ENCODE results near the gene SLC16A12.

SLC16A12 gene

DNA sequence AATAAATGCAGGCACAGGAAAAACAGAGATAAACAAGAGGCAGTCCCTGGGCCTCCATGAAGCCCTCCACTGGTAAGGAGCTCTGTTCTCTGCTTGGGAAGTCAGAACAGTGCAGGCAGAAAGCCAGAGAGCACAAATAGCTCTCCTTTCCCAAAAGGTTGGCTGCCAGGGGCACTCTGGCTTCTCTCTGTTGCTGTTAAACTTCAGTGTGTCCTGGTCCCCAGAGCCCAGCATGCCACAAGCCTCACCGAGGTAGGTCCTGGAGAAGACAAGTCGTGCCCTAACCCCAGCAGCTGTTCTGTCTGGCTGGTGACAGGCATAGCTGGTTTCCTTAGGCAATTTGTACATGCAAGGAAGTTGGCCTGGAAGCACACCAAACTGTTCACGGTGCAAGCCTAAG is 17.3 kb downstream of the SLC16A12 start:
- Histone ChIP-seq H3K4me3 (ENCODE audit: low read depth, low read length) (no peak overlapping the region), H3K36me3 (ENCODE audit: control insufficient read depth in 2 of 2, insufficient read depth in 1 of 2, low read length in 2 of 2) (no peaks in the 10 kb centered on the region), H3K27ac (ENCODE audit: extremely low read depth, low read depth, low read length) (no peak overlapping the region), H3K9me3 (ENCODE audit: control insufficient read depth, insufficient read depth, low read depth, low read length) (no peaks in the 10 kb centered on the region), H3K4me1 (ENCODE audit: control insufficient read depth, insufficient read depth, low read length) (peaks cover 3% of the 10 kb centered on the region; the same call in 1 of the 2 replicates)
- CTCF ChIA-PET, result interaction anchor here (0.6 kb wide), 1 partner anchor 10 kb away, joined by 7 read pairs; no protein-coding TSS in a partner anchor
- POLR2A ChIA-PET, result no interaction called here
- no peak for TF ChIP-seq PRDM1 (tag by site-specific recombination; IDR thresholded peaks at IDR 0.05)
- no peak for TF ChIP-seq ZNF341 (tag by site-specific recombination; IDR thresholded peaks at IDR 0.05; ENCODE audit: low read depth)
- no peak for TF ChIP-seq ZNF394 (tag by site-specific recombination; IDR thresholded peaks at IDR 0.05; ENCODE audit: borderline replicate concordance)
- no peak for TF ChIP-seq ZNF600 (tag by site-specific recombination; IDR thresholded peaks at IDR 0.05)
- TF ChIP-seq ZNF133 (tag by site-specific recombination; IDR thresholded peaks at IDR 0.05), result no peak
- TF ChIP-seq, protein P1, sequence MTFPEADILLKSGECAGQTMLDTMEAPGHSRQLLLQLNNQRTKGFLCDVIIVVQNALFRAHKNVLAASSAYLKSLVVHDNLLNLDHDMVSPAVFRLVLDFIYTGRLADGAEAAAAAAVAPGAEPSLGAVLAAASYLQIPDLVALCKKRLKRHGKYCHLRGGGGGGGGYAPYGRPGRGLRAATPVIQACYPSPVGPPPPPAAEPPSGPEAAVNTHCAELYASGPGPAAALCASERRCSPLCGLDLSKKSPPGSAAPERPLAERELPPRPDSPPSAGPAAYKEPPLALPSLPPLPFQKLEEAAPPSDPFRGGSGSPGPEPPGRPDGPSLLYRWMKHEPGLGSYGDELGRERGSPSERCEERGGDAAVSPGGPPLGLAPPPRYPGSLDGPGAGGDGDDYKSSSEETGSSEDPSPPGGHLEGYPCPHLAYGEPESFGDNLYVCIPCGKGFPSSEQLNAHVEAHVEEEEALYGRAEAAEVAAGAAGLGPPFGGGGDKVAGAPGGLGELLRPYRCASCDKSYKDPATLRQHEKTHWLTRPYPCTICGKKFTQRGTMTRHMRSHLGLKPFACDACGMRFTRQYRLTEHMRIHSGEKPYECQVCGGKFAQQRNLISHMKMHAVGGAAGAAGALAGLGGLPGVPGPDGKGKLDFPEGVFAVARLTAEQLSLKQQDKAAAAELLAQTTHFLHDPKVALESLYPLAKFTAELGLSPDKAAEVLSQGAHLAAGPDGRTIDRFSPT (tag by site-specific recombination; IDR thresholded peaks at IDR 0.05), result no peak
- TF ChIP-seq ZNF76 (tag by site-specific recombination; IDR thresholded peaks at IDR 0.05; ENCODE audit: borderline replicate concordance, low read depth), result no peak
- no peak for TF ChIP-seq ZNF311 (tag by site-specific recombination; IDR thresholded peaks at IDR 0.05; ENCODE audit: borderline replicate concordance)
- no peak for TF ChIP-seq ZEB2 (tag by site-specific recombination; IDR thresholded peaks at IDR 0.05)

DNA sequence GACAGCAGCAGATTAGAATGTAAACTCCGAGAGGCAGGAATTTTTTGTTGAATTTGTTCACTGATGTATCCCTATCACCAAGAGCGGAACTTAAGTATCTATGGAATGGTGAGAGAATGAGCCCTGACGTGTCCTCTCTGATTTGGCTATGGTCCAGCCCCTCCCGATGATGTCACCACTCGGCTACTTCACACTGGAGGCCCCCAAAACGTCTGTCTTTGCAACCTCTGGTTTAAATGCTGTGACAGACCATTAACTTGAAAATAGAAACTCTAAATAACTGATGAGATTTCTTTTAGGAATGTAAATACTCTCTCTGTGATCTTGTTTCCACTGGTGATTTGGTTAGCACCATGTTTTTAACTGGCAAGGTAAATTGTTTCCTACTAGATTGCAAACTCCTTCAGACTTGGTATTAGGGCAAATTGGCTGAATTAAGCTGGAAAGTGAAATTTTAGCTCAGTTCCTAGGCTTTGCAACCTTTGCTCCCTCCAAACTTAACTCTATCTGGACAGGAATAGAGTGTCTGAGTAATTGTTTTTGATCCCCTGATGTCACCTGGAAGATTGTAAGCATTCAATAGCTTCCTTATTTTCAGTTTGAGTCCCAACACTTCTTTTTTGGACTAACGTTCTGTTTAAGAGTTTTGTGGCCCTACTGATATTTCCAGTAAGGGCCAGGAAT is 19.1 kb downstream of the SLC16A12 start:
- no peak overlapping the region for H3K4me3 ChIP-seq (ENCODE audit: low read depth, low read length)
- H3K36me3 ChIP-seq (ENCODE audit: control insufficient read depth in 2 of 2, insufficient read depth in 1 of 2, low read length in 2 of 2), result no peaks in the 10 kb centered on the region
- no peak overlapping the region for H3K27ac ChIP-seq (ENCODE audit: extremely low read depth, low read depth, low read length)
- H3K4me1 ChIP-seq (ENCODE audit: control insufficient read depth, insufficient read depth, low read length), result peaks cover 3% of the 10 kb centered on the region; the same call in 1 of the 2 replicates
- ChIA-PET CTCF (interaction anchor here (0.6 to 1.2 kb wide), 4 partner anchors 9 to 53 kb away, joined by 3 to 5 read pairs (median 3); no protein-coding TSS in a partner anchor), POLR2A (no interaction called here)
- H3K9me3 ChIP-seq (ENCODE audit: control insufficient read depth, insufficient read depth, low read depth, low read length), result no peaks in the 10 kb centered on the region
- 0 out of 2 replicates have a peak, but pooled peaks have one; percentile 28 for TF ChIP-seq ZFP37 (tag by site-specific recombination; IDR thresholded peaks at IDR 0.05)
- peak; percentile 20; the same call in 1 of the 2 replicates for TF ChIP-seq ZNF366 (tag by site-specific recombination; conservative IDR thresholded peaks at IDR 0.05)
- no peak for TF ChIP-seq TCF7L2 (IDR thresholded peaks at IDR 0.05; ENCODE audit: borderline replicate concordance, low read depth, low read length)
- peak; percentile 85 for TF ChIP-seq ZNF629 (tag by site-specific recombination; IDR thresholded peaks at IDR 0.05)
- peak; percentile 89 for TF ChIP-seq ATF2 (tag by site-specific recombination; IDR thresholded peaks at IDR 0.05; ENCODE audit: low read depth)
- peak; percentile 35; the same call in 1 of the 2 replicates for TF ChIP-seq ZNF660 (tag by site-specific recombination; IDR thresholded peaks at IDR 0.05)
- no peak for TF ChIP-seq SETDB1 (IDR thresholded peaks at IDR 0.05; ENCODE audit: insufficient read length, low read length)
- no peak for TF ChIP-seq ZBTB48 (tag by site-specific recombination; IDR thresholded peaks at IDR 0.05)
- TF ChIP-seq ZNF335 (tag by site-specific recombination; conservative IDR thresholded peaks at IDR 0.05), result peak; percentile 55
- peak; percentile 79 for TF ChIP-seq ZBTB21 (tag by site-specific recombination; IDR thresholded peaks at IDR 0.05)
- no peak for TF ChIP-seq ZFP41 (tag by site-specific recombination; IDR thresholded peaks at IDR 0.05; ENCODE audit: borderline replicate concordance)
- TF ChIP-seq, protein P2, sequence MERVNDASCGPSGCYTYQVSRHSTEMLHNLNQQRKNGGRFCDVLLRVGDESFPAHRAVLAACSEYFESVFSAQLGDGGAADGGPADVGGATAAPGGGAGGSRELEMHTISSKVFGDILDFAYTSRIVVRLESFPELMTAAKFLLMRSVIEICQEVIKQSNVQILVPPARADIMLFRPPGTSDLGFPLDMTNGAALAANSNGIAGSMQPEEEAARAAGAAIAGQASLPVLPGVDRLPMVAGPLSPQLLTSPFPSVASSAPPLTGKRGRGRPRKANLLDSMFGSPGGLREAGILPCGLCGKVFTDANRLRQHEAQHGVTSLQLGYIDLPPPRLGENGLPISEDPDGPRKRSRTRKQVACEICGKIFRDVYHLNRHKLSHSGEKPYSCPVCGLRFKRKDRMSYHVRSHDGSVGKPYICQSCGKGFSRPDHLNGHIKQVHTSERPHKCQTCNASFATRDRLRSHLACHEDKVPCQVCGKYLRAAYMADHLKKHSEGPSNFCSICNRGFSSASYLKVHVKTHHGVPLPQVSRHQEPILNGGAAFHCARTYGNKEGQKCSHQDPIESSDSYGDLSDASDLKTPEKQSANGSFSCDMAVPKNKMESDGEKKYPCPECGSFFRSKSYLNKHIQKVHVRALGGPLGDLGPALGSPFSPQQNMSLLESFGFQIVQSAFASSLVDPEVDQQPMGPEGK (tag by site-specific recombination; IDR thresholded peaks at IDR 0.05), result no peak
- TF ChIP-seq, protein P3, sequence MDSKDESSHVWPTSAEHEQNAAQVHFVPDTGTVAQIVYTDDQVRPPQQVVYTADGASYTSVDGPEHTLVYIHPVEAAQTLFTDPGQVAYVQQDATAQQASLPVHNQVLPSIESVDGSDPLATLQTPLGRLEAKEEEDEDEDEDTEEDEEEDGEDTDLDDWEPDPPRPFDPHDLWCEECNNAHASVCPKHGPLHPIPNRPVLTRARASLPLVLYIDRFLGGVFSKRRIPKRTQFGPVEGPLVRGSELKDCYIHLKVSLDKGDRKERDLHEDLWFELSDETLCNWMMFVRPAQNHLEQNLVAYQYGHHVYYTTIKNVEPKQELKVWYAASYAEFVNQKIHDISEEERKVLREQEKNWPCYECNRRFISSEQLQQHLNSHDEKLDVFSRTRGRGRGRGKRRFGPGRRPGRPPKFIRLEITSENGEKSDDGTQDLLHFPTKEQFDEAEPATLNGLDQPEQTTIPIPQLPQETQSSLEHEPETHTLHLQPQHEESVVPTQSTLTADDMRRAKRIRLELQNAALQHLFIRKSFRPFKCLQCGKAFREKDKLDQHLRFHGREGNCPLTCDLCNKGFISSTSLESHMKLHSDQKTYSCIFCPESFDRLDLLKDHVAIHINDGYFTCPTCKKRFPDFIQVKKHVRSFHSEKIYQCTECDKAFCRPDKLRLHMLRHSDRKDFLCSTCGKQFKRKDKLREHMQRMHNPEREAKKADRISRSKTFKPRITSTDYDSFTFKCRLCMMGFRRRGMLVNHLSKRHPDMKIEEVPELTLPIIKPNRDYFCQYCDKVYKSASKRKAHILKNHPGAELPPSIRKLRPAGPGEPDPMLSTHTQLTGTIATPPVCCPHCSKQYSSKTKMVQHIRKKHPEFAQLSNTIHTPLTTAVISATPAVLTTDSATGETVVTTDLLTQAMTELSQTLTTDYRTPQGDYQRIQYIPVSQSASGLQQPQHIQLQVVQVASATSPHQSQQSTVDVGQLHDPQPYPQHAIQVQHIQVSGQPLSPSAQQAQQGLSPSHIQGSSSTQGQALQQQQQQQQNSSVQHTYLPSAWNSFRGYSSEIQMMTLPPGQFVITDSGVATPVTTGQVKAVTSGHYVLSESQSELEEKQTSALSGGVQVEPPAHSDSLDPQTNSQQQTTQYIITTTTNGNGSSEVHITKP (tag by site-specific recombination; IDR thresholded peaks at IDR 0.05), result 0 out of 2 replicates have a peak, but pooled peaks have one; percentile 16
- TF ChIP-seq, protein P4, sequence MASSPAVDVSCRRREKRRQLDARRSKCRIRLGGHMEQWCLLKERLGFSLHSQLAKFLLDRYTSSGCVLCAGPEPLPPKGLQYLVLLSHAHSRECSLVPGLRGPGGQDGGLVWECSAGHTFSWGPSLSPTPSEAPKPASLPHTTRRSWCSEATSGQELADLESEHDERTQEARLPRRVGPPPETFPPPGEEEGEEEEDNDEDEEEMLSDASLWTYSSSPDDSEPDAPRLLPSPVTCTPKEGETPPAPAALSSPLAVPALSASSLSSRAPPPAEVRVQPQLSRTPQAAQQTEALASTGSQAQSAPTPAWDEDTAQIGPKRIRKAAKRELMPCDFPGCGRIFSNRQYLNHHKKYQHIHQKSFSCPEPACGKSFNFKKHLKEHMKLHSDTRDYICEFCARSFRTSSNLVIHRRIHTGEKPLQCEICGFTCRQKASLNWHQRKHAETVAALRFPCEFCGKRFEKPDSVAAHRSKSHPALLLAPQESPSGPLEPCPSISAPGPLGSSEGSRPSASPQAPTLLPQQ (tag by site-specific recombination; IDR thresholded peaks at IDR 0.05), result 0 out of 2 replicates have a peak, but pooled peaks have one; percentile 18
